Measurements from ENCODE around the gene CDH12. TPM values are rescaled to one million over a fixed set of nuclear protein-coding genes. Genes with fewer than 3 reads are reported as not detected.
"Not testable (repeated sequence)": the region's sequence is repeated elsewhere in the genome, so short reads cannot be mapped to it uniquely, and the experiment has no call there.

The CDH12 gene
- total and polyA plus RNA-seq, 7 donors = not detected

DNA sequence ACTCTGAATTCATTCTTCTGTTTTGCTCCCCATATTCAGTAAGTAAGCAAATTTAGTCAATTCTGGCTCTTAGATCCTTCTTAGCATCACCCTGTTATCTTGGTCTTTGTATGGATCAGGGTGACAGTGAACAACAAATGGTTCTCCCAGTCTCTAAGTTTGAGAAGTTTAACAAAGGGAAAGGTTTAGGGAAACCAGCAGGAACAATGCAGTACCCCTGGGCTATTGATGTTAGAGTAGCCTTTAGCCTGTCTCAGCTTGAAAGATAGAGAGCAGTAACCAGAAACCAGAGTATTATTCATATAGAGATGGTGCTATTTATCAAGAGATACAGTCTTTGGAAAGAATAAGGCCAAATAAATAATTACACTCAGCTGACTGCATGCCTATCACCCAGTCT, 241.8 kb downstream of the CDH12 start:
- intact Hi-C loops (cut with DNase I) = no loop called here
- H3K9me3 ChIP-seq = no peaks in the 10 kb centered on the region
- no peaks in the 10 kb centered on the region for H3K36me3 ChIP-seq (ENCODE audit: insufficient read depth in 1 of 2, low read depth in 1 of 2)
- no peak overlapping the region for H3K27ac ChIP-seq
- TF ChIP-seq, protein P1, sequence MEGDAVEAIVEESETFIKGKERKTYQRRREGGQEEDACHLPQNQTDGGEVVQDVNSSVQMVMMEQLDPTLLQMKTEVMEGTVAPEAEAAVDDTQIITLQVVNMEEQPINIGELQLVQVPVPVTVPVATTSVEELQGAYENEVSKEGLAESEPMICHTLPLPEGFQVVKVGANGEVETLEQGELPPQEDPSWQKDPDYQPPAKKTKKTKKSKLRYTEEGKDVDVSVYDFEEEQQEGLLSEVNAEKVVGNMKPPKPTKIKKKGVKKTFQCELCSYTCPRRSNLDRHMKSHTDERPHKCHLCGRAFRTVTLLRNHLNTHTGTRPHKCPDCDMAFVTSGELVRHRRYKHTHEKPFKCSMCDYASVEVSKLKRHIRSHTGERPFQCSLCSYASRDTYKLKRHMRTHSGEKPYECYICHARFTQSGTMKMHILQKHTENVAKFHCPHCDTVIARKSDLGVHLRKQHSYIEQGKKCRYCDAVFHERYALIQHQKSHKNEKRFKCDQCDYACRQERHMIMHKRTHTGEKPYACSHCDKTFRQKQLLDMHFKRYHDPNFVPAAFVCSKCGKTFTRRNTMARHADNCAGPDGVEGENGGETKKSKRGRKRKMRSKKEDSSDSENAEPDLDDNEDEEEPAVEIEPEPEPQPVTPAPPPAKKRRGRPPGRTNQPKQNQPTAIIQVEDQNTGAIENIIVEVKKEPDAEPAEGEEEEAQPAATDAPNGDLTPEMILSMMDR (IDR thresholded peaks at IDR 0.05) = no peak
- no peaks in the 10 kb centered on the region for H3K27me3 ChIP-seq (ENCODE audit: insufficient read depth in 3 of 3, low read length in 2 of 3)
- ATAC-seq = no peak
- DNase-seq = no peak
- no peaks in the 10 kb centered on the region for H3K4me1 ChIP-seq
- H3K4me3 ChIP-seq = no peak overlapping the region

DNA sequence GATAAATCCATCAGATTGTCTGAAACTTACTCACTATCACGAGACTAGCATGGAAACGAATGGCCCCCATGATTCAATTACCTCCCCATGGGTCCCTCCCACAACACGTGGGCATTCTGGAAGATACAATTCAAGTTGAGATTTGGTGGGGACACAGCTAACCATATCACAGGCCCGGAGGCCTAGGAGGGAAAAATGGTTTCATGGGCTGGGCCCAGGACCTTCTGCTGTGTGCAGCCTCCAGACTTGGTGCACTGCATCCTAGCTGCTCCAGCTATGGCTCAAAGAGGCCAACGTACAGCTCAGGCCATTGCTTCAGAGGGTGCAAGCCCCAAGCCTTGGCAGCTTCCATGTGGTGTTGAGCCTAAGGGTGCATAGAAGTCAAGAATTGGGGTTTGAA, 245.6 kb downstream of the CDH12 start:
- H3K27me3 ChIP-seq (ENCODE audit: insufficient read depth in 3 of 3, low read length in 2 of 3); intact Hi-C loops (cut with DNase I); ATAC-seq; H3K27ac ChIP-seq; H3K36me3 ChIP-seq (ENCODE audit: insufficient read depth in 1 of 2, low read depth in 1 of 2); H3K9me3 ChIP-seq; H3K4me1 ChIP-seq; DNase-seq; H3K4me3 ChIP-seq: not testable (repeated sequence)
- WGBS, 3 donors = 60 to 68% (median 61%) methylated on average over 5 of the region's 5 CpGs

DNA sequence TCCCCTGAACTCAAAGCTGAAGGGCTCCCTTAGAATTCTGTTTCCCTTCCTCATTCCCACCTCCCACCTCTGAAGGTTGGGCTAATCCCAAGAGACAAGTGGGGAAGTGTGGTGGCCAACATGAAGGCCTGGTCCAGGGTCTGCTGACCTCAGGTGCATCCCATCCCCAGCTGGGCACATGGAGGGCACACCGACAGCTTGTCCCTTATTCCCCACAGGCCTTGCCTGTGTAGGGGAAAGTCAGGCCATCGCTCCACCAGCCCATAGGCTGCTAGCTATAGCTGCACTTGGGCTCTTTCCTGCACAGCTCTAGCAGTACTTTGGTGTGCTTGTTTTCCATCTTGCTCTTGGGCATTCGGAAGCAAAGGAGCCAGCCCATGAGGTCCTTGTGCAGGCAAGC, 247.7 kb downstream of the CDH12 start:
- intact Hi-C loops (cut with DNase I) = no loop called here
- TF ChIP-seq, protein P1 (IDR thresholded peaks at IDR 0.05) = no peak
- no peaks in the 10 kb centered on the region for H3K9me3 ChIP-seq
- DNase-seq (no peak), ATAC-seq (no peak)
- H3K4me1 ChIP-seq = no peaks in the 10 kb centered on the region
- no peak overlapping the region for H3K27ac ChIP-seq
- WGBS, 3 donors = 83 to 87% (median 84%) methylated on average over 3 of the region's 3 CpGs
- H3K27me3 ChIP-seq (ENCODE audit: insufficient read depth in 3 of 3, low read length in 2 of 3) = no peaks in the 10 kb centered on the region
- H3K36me3 ChIP-seq (ENCODE audit: insufficient read depth in 1 of 2, low read depth in 1 of 2) = no peaks in the 10 kb centered on the region
- no peak overlapping the region for H3K4me3 ChIP-seq

DNA sequence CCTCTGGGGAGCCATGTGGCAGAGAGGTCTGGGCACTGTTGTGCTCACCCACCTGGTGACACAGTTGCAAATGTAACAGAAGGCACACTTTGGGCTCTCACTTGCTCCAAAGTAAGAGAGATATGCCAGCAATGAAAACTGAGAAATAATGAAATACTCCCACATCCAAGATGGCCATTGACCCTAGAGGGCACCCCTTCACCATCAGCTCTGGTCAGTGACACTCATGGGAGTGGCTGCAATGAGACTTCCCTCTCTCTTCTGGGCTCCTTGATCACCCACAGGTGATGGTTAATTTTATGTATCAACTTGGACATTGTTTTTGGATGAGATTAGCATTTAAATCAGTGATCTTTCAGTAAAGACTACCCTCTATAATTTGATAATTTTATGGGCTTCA, 248.4 kb downstream of the CDH12 start:
- no peak for ATAC-seq
- H3K9me3 ChIP-seq = no peaks in the 10 kb centered on the region
- H3K27ac ChIP-seq = no peak overlapping the region
- TF ChIP-seq, protein P1 (IDR thresholded peaks at IDR 0.05) = no peak
- H3K4me1 ChIP-seq = no peaks in the 10 kb centered on the region
- no peaks in the 10 kb centered on the region for H3K27me3 ChIP-seq (ENCODE audit: insufficient read depth in 3 of 3, low read length in 2 of 3)
- H3K4me3 ChIP-seq = no peak overlapping the region
- intact Hi-C loops (cut with DNase I) = no loop called here
- DNase-seq = no peak
- no peaks in the 10 kb centered on the region for H3K36me3 ChIP-seq (ENCODE audit: insufficient read depth in 1 of 2, low read depth in 1 of 2)

DNA sequence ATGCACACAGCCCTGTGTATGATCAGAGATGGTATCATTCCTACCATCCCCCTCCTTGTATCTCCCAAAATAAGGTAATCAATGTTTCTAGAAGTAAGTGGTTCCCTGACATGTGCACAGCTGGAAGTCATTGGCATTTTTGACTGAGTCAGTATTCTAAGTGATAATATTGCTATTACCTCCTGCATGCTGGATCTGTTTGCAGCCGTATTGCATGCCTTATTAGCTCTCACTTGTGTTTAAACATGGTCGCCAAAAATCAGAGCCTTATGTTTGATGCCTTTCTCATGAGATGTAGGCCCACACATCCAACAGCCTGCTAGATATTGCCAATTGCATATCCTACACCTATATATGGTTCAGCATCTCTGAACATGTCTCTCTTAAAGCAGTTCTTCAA, 254.3 kb downstream of the CDH12 start:
- no peak for DNase-seq
- H3K4me3 ChIP-seq = no peak overlapping the region
- H3K4me1 ChIP-seq = no peaks in the 10 kb centered on the region
- no peaks in the 10 kb centered on the region for H3K27me3 ChIP-seq (ENCODE audit: insufficient read depth in 3 of 3, low read length in 2 of 3)
- H3K36me3 ChIP-seq (ENCODE audit: insufficient read depth in 1 of 2, low read depth in 1 of 2) = no peaks in the 10 kb centered on the region
- no peak for ATAC-seq
- no peak overlapping the region for H3K27ac ChIP-seq
- 68 to 77% (median 75%) methylated on average over 2 of the region's 2 CpGs for WGBS, 3 donors
- no peaks in the 10 kb centered on the region for H3K9me3 ChIP-seq
- intact Hi-C loops (cut with DNase I) = no loop called here
- TF ChIP-seq, protein P1 (IDR thresholded peaks at IDR 0.05) = no peak

Data from psoas muscle (tissue), 8 donors.